Heart left ventricle (tissue), 16 donors: ENCODE data around the gene DLG1. TPM values are rescaled to one million over a fixed set of nuclear protein-coding genes. Genes with fewer than 3 reads are reported as not detected.

Experiments
- ATAC-seq, 4 donors: fragments of 200-7000 bp; cut with Tn5 transposase; one replicate each; pipeline ENCODE4 v1.9.1; 2020 to 2022; ENCODE audit warnings: moderate library complexity in 4 of 4, mild to moderate bottlenecking in 3 of 4, moderate number of reproducible peaks in 1 of 4
- DNase-seq, 5 donors: peaks; one replicate each; pipeline ENCODE4 v3.0.0-alpha.2; 2020
- H3K27ac ChIP-seq, 12 donors: fragments of 200-600 bp; sonication (generic) in 4 of 12; one replicate each; pipeline versions ENCODE4 v1.5.0 to v1.8.0; 2016 to 2022; ENCODE audit warnings: mild to moderate bottlenecking in 2 of 12
- H3K27me3 ChIP-seq, 9 donors: fragments of 200-600 bp; sonication (generic) in 2 of 9; one replicate each; pipeline versions ENCODE4 v1.5.1 to v1.8.0; 2016 to 2022; ENCODE audit warnings: mild to moderate bottlenecking in 3 of 9
- H3K36me3 ChIP-seq, 9 donors: fragments of 200-600 bp; sonication (generic) in 2 of 9; one replicate each; pipeline versions ENCODE4 v1.5.0 to v1.8.0; 2018 to 2022; ENCODE audit warnings: mild to moderate bottlenecking in 2 of 9
- H3K4me1 ChIP-seq, 12 donors: fragments of 200-600 bp; sonication (generic) in 4 of 12; one replicate each; pipeline versions ENCODE4 v1.5.0 to v1.8.0; 2016 to 2022; ENCODE audit warnings: mild to moderate bottlenecking in 3 of 12
- H3K4me3 ChIP-seq, 12 donors: fragments of 200-600 bp; sonication (generic) in 4 of 12; one replicate each; pipeline versions ENCODE4 v1.5.0 to v1.8.0; 2017 to 2022; ENCODE audit warnings: mild to moderate bottlenecking in 9 of 12, moderate library complexity in 4 of 12
- H3K9me3 ChIP-seq, 12 donors: fragments of 200-600 bp; sonication (generic) in 4 of 12; one replicate each; pipeline versions ENCODE4 v1.5.0 to v1.8.0; 2016 to 2022; ENCODE audit warnings: mild to moderate bottlenecking in 1 of 12
- POLR2A ChIP-seq, 2 donors: fragments of 450-650 bp; IDR thresholded peaks; one replicate each; pipeline ENCODE4 v1.6.1; 2017; ENCODE audit warnings: antibody characterized with exemption in 2 of 2, mild to moderate bottlenecking in 2 of 2, moderate library complexity in 2 of 2
- WGBS, 4 donors: extraction: QIAGEN DNeasy Blood & Tissue Kit in 2 of 4; methylation state at CpG; one replicate each; pipeline versions ENCODE4 v1.1.5 to v1.1.7; 2013 to 2018; 5-methylcytosine and 5-hydroxymethylcytosine counted together
- intact Hi-C, 10 donors: fragments of 100-400 bp; cut with DNase I; formaldehyde crosslinking; loops; one replicate each; pipeline versions ENCODE4 v1.11.1 to v1.14.2; 2022
- polyA plus RNA-seq, 2 donors: library from polyadenylated mRNA; stranded (reverse); fragments of 200-250 nt; gene quantifications; one replicate each; pipeline ENCODE4 v1.2.3, GENCODE V29; 2013
- total RNA-seq, 9 donors: library from RNA; depleted of rRNA in 2 of 9; stranded (reverse); fragments of >200 nt in 2 of 9; fragmentation: NEBNext Ultra II Directional in 3 of 9; extraction: Animal tissue kit (Norgen Biotek cat#: 25700) in 3 of 9; gene quantifications; one replicate each; pipeline versions ENCODE4 v1.1.0 to v1.2.4, GENCODE V29; 2016 to 2023
- TF ChIP-seq, protein P1 (sequence below), 12 donors: fragments of 200-600 bp; sonication (generic) in 4 of 12; IDR thresholded peaks; one replicate each; pipeline versions ENCODE4 v1.5.0 to v1.8.0; 2018 to 2022; ENCODE audit warnings: antibody characterized with exemption in 12 of 12, mild to moderate bottlenecking in 5 of 12
- donor health status: ischemic (EF 13 %, LVEDD 7.1; RV severe dilation, severe dysfunction).
- donor health status: healthy with polysubstance abuse.
- donor health status: DM: no; HTN: yes; CAD: no.
- donor health status: DM: no; HTN: no; CAD: no.
- donor health status: ischemic (EF 25% LVEDD 6.9; RV normal size, moderate dysfunction).
- donor health status: ischemic (EF 25% LVEDD 5.7; RV mildly dilated, moderate dysfunction).
- donor health status: healthy.
- donor health status: DM: yes; HTN: yes; CAD: no.
- donor health status: ischemic (EF 35%, LVEDD 5.7; RV mildly dilated, moderate dysfunction).
- donor health status: nonischemic (EF 11% LVEDD 7.7; RV severe dilation, severe dysfunction).
- donor health status: DM: yes; HTN: yes; CAD: no.
- donor health status: PGD.
- donor health status: ischemic (EF 29% LVEDD 5.4; RV normal size, mild dysfunction).
- donor health status: nonischemic (EF 23%, LVEDD 6.1; RV moderate dilation, normal function).

The DLG1 gene
- total and polyA plus RNA-seq, 11 donors, result 17.4 to 151 (median 63.6) TPM

DNA sequence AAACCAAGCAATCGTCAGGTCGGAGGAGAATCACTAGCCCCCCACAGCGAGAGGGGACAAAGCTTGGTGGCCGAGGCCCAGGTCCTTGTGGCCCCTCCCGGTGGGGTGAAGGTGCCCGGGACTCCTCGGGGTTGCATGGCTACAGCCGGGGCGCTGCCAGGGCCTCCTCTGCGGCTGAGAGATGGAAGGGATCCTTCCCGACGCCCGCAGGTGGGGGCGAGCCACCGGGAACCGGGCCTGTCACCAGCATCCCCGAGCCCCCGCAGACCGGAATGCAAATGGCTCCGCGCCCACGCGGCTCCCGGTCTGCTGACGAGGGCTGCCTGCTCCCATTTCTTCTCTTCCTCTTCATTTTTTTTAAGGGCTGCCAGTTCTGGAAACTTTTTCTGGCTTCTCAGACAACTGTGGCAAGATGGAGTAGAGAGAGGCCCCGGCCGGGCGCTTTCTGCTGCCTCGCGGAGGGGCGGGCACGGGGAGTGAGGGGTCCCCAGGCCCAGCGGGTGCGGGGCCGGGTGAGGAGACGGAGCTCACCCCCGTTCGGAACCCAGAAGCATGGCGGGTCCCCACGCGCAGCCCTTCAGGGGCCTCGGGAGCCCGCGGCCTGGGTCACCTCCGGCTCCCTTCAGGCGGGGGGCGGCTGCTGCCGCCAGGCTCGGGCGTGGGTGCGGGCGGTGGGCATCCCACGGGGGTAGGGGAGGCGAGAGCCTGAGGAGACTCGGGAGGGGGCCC is 296.3 kb downstream of the DLG1 start:
- ATAC-seq, result peak in 3 of 4 donors; percentile 14 to 49 (median 33)
- Histone ChIP-seq H3K4me1 (peaks cover 0 to 16% (median 8%) of the 10 kb centered on the region in 12 donors), H3K27me3 (no peaks in the 10 kb centered on the region), H3K9me3 (peaks cover 0 to 6% (median 0%) of the 10 kb centered on the region in 12 donors), H3K4me3 (peak overlapping the region; percentile 26 to 78 (median 67)), H3K36me3 (no peaks in the 10 kb centered on the region), H3K27ac (peak overlapping the region in 11 of 12 donors; percentile 34 to 86 (median 71))
- no peak for TF ChIP-seq POLR2A (IDR thresholded peaks at IDR 0.05)
- TF ChIP-seq, protein P1, sequence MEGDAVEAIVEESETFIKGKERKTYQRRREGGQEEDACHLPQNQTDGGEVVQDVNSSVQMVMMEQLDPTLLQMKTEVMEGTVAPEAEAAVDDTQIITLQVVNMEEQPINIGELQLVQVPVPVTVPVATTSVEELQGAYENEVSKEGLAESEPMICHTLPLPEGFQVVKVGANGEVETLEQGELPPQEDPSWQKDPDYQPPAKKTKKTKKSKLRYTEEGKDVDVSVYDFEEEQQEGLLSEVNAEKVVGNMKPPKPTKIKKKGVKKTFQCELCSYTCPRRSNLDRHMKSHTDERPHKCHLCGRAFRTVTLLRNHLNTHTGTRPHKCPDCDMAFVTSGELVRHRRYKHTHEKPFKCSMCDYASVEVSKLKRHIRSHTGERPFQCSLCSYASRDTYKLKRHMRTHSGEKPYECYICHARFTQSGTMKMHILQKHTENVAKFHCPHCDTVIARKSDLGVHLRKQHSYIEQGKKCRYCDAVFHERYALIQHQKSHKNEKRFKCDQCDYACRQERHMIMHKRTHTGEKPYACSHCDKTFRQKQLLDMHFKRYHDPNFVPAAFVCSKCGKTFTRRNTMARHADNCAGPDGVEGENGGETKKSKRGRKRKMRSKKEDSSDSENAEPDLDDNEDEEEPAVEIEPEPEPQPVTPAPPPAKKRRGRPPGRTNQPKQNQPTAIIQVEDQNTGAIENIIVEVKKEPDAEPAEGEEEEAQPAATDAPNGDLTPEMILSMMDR (IDR thresholded peaks at IDR 0.05), result no peak
- intact Hi-C loops, result loop anchor here (1.0 to 10.0 kb wide), 7 partner anchors 27 to 513 kb away; partner anchors contain the start of gene MELTF (in 1 of the 10)
- peak in 3 of 5 donors; percentile 39 to 48 (median 40) for DNase-seq
- WGBS, 4 donors, result 24 to 44% (median 31%) methylated on average over 39 to 55 of the region's 55 CpGs

DNA sequence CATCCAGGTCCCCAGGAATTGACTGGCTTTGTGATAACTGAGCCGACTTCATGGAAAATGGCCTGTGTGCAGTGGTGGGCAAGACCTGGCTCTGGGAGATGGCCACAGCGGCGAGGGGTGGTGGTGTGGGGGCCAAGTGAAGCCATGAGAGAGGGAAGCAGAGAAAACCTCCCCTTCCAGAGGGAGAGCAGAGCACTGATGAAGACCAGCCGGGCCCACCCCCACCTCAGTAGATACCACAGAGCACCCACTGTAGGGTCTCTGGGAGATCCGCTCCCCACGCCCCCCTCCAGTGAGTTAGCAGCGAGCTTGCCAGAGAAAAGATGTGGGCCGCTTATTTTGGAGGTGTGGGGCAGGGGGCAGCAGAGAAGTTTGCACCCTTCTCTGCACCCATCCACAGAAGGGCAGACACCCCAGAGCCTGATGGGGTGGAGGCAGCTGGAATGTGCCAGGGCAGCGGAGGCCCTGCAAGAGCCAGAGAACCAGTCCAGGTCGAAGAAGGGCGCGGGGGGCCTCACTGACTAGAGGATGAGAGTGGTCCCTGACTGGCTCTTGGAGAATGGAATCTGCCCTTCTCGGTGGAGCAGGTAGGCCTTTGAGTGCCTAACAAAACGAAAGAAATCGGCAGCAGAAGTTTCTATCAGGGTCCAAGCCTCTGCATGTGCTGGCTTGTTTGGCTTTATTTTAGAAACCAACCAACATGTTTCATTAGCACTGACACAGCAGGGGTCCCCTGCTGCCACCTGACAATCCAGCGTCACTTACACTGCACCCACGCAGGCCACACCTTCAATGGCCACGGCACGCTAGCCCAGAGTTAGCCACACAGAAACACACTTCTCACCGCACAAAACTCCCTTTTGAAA is 297.1 kb downstream of the DLG1 start:
- H3K27ac ChIP-seq, result peak overlapping the region in 4 of 12 donors; percentile 34 to 86 (median 76)
- intact Hi-C loops, result loop anchor here in 8 of 10 donors (5.0 to 10.0 kb wide), 4 partner anchors 183 to 513 kb away; no protein-coding TSS in a partner anchor
- H3K27me3 ChIP-seq, result no peaks in the 10 kb centered on the region
- DNase-seq, result peak in 3 of 5 donors; percentile 18 to 37 (median 19)
- peaks cover 0 to 6% (median 0%) of the 10 kb centered on the region in 12 donors for H3K9me3 ChIP-seq
- ATAC-seq, result no peak
- peak overlapping the region in 4 of 12 donors; percentile 70 to 72 (median 70) for H3K4me3 ChIP-seq
- peaks cover 0 to 16% (median 8%) of the 10 kb centered on the region in 12 donors for H3K4me1 ChIP-seq
- no peaks in the 10 kb centered on the region for H3K36me3 ChIP-seq
- WGBS, 4 donors, result 94 to 96% (median 94%) methylated on average over 20 of the region's 20 CpGs
- no peak for TF ChIP-seq POLR2A (IDR thresholded peaks at IDR 0.05)
- TF ChIP-seq, protein P1 (IDR thresholded peaks at IDR 0.05), result no peak

DNA sequence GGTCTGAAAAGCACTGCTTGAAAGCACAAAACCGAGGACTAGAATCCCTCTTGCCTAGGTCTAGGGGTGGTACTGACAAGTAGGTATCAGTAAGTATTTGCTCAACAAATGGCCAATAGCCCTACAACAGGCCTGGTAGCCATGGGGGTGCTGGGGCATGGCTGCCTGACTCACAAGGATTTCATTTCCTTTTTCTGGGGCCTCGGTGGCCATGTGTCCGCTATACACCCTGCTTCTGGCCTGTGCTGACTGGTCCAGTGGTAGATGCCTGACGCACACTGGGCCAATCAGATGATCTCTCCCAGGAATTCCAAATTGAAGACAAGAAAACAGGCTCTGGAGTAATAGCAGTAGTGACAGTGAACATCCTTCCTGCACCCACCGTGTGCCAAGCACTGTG is 298.2 kb downstream of the DLG1 start:
- no peak for ATAC-seq
- Histone ChIP-seq H3K4me1 (peaks cover 0 to 16% (median 8%) of the 10 kb centered on the region in 12 donors), H3K27ac (no peak overlapping the region), H3K9me3 (peaks cover 0 to 6% (median 0%) of the 10 kb centered on the region in 12 donors), H3K4me3 (no peak overlapping the region), H3K36me3 (no peaks in the 10 kb centered on the region), H3K27me3 (no peaks in the 10 kb centered on the region)
- intact Hi-C loops, result loop anchor here in 8 of 10 donors (5.0 to 10.0 kb wide), 4 partner anchors 185 to 515 kb away; no protein-coding TSS in a partner anchor
- TF ChIP-seq, protein P1 (IDR thresholded peaks at IDR 0.05), result no peak
- no peak for TF ChIP-seq POLR2A (IDR thresholded peaks at IDR 0.05)
- WGBS, 4 donors, result 86 to 91% (median 90%) methylated on average over 5 of the region's 5 CpGs
- DNase-seq, result peak in 3 of 5 donors; percentile 1 to 31 (median 10)
